ENCODE data around the gene SUFU. TPM values are rescaled to one million over a fixed set of nuclear protein-coding genes. Genes with fewer than 3 reads are reported as not detected.

The SUFU gene
- total RNA-seq, 4 donors from 2014 or later, result 2.3 to 5.4 (median 4.4) TPM

DNA sequence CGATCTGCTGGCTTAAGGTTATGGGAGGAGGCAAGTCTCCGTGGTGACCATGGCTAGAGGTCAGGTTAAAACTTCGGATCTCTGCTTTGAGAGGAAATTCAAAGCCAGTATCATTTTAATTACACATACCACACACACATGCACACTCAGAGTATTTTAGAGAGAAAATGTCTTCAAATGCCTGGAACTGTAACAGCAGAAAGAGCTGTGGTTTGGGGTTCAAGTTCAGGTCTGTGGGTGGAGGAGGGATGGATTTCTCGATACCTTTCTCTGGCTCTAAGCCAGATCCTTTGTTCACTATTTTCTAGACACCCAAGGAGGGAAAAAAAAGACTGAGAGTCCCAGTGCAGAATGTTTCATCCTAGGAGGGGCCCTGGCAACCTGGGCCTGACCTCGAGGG is 177.9 kb downstream of the SUFU start:
- no peaks in the 10 kb centered on the region for H3K9me3 ChIP-seq
- H3K27ac ChIP-seq, result peak overlapping the region; percentile 96 to 99 (median 97)
- DNase-seq, result no peak
- H3K4me3 ChIP-seq (replicated peaks in 1 of 3), result no peak overlapping the region
- intact Hi-C loops (cut with DNase I), result no loop called here
- H3K4me1 ChIP-seq, result peaks cover 50 to 73% of the 10 kb centered on the region in 2 donors
- TF ChIP-seq POLR2A (IDR thresholded peaks at IDR 0.05) (no peak), CTCF (IDR thresholded peaks at IDR 0.05) (no peak)
- 82 to 85% methylated on average over 5 of the region's 5 CpGs for WGBS, 2 donors
- H3K27me3 ChIP-seq, result no peaks in the 10 kb centered on the region
- no peaks in the 10 kb centered on the region for H3K36me3 ChIP-seq

DNA sequence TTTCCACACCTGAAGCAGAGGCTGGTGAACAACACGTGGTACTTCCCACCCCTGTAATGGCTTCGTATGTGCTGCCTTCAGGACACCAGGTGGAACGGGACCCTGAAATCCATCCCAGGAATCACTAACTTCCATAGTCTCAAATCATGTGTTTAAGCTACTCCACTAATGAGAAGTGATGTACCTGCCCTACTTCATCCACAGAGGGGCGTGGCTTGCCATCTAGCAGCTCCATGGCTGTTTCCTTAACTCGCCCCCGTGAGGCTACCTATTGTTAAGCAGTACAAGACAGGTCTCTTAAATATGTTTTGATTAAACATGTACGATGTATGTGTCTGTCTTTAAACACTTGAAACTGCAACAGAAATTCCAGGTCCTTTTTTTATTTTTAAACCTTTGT is 178.6 kb downstream of the SUFU start:
- TF ChIP-seq POLR2A (IDR thresholded peaks at IDR 0.05) (peak in 1 of 2 donors; percentile 34), CTCF (IDR thresholded peaks at IDR 0.05) (peak in 1 of 6 experiments; percentile 23)
- Histone ChIP-seq H3K27ac (peak overlapping the region; percentile 96 to 99 (median 97)), H3K27me3 (no peaks in the 10 kb centered on the region), H3K4me1 (peaks cover 43 to 66% of the 10 kb centered on the region in 2 donors), H3K9me3 (no peaks in the 10 kb centered on the region), H3K4me3 (replicated peaks in 1 of 3) (no peak overlapping the region), H3K36me3 (no peaks in the 10 kb centered on the region)
- WGBS, 2 donors, result 47 to 51% methylated on average over 7 of the region's 7 CpGs
- peak; percentile 83 to 87 for DNase-seq
- intact Hi-C loops (cut with DNase I), result no loop called here

DNA sequence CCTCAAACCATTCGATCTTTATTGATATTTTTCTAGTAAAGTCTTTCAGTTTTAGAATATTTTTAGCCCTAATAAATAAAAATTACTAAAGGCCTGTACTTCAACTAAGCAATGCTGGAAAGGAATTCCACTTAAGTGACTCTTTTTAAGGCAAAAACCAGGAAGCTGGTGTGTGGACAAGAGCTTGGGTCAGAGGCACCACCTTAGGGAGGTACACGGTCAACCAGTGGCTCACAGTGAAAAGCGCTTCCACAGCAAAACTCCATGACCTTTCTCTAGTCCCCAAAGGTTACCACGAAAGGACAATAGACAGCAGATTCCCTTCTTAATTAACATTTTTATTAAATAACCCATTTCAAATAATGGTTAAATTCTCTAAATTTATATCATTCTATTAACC is 179.2 kb downstream of the SUFU start:
- peak; percentile 76 to 79 for DNase-seq
- intact Hi-C loops (cut with DNase I), result no loop called here
- Histone ChIP-seq H3K9me3 (no peaks in the 10 kb centered on the region), H3K4me3 (replicated peaks in 1 of 3) (no peak overlapping the region), H3K27me3 (no peaks in the 10 kb centered on the region), H3K27ac (peak overlapping the region; percentile 96 to 99 (median 97)), H3K4me1 (peaks cover 37 to 64% of the 10 kb centered on the region in 2 donors), H3K36me3 (no peaks in the 10 kb centered on the region)
- 41 to 43% methylated on average over 4 of the region's 4 CpGs for WGBS, 2 donors
- TF ChIP-seq POLR2A (IDR thresholded peaks at IDR 0.05), result peak in 1 of 2 donors; percentile 59
- no peak for TF ChIP-seq CTCF (IDR thresholded peaks at IDR 0.05)

Small RNA genes lying within 50 kb of the gene (small RNA-seq; reads per million reads assigned to genes)
- gene RNU6-43P, result not detected

Other genes with a start within 250 kb of the SUFU start
- 10 to 100 TPM; 12.3 to 26.0 (median 15.3) TPM for gene NFKB2, start 108.3 kb upstream of the SUFU start, total RNA-seq
- 1 to 10 TPM in 1 of 4 donors, under 1 TPM in 3; 0.24 to 1.1 (median 0.49) TPM for gene PSD, start 85.2 kb upstream of the SUFU start, total RNA-seq
- gene FBXL15, start 83.1 kb upstream of the SUFU start, total RNA-seq, result 10 to 100 TPM; 13.4 to 34.0 (median 27.2) TPM
- gene CUEDC2, start 71.4 kb upstream of the SUFU start, total RNA-seq, result 10 to 100 TPM; 56.2 to 73.9 (median 62.0) TPM
- 1 to 10 TPM; 1.1 to 2.9 (median 1.8) TPM for gene C10orf95, start 52.4 kb upstream of the SUFU start, total RNA-seq
- 100 to 1,000 TPM in 3 of 4 donors, 10 to 100 TPM in 1; 94.1 to 111 (median 103) TPM for gene ACTR1A, start 1.3 kb upstream of the SUFU start, total RNA-seq
- 100 to 1,000 TPM; 138 to 187 (median 162) TPM for gene TRIM8, start 140.5 kb downstream of the SUFU start, total RNA-seq
- 10 to 100 TPM in 2 of 4 donors, 1 to 10 TPM in 2; 6.6 to 13.4 (median 10.2) TPM for gene ARL3, start 210.4 kb downstream of the SUFU start, total RNA-seq
- gene SFXN2, start 210.7 kb downstream of the SUFU start, total RNA-seq, result 10 to 100 TPM in 3 of 4 donors, 1 to 10 TPM in 1; 5.1 to 38.4 (median 20.9) TPM
- 100 to 1,000 TPM; 194 to 384 (median 314) TPM for gene WBP1L, start 240.0 kb downstream of the SUFU start, total RNA-seq